GM19395 (cell line): ENCODE measurements around the gene SRP19.
"Not testable (repeated sequence)": the region's sequence is repeated elsewhere in the genome, so short reads cannot be mapped to it uniquely, and the experiment has no call there.

Experiments
- ATAC-seq: cut with Tn5 transposase; IDR thresholded peaks from one replicate; pipeline ENCODE4 v1.9.1; 2021; ENCODE audit warnings: mild to moderate bottlenecking, moderate library complexity; ENCODE audit not compliant: unreplicated experiment

Gene SRP19

DNA sequence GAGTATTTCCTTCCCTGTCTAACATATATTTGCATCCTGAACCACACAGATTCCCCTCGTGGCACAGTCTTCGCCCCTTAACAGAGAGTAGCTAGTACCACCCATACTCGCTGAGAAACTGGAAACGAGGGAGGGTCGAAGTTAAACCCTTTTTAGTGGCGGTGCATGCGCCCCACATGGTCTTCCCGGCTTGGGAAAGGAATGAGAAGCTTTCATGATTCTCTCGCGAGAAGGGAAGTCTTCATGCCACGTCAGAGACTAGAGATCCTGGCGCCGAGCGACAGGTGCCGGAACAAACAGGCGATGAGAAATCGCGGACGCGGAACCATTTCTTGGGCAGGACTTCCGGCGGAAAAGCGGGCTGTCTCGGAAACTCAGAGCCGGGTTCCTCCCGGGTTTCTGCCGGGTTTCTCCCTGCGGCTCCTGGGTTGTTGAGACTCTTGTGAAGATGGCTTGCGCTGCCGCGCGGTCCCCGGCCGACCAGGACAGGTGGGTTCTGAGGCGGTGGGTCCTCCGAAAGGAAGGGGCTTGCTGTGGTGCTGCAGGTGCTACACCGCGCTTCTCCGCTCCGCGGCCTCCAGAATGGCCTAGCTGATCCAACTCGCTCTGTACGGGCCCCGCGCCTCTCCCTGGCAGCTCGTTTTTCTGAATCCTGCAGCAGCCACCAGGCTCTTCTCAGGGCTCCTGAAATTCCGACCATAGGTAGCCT is at the start of gene SRP19:
Gene SRP19 (plus strand): TSS at position 359 of the 709 bp plus-strand sequence. CDS start 90 bp downstream, at position 449.
- peak; percentile 99 for ATAC-seq

DNA sequence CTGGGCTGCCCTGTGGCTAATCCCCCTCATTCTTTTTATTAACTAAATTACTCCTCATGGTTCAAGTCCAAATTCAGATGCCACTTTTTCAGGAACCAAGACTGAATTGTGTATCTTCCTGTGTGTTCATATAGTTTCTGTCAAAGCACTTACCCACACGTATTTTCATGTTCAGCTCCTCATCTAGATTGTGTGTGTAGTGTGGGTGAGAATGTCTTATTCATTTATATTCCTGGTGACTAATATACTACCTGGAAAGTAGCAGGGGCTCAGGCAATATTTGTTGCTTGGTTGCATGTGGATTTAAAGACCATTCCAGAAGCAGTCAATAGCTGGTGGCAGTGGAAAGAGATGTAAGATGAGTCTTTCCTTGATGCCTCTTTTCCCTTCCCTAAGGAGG is 48.5 kb upstream of the SRP19 start:
- ATAC-seq: no peak

DNA sequence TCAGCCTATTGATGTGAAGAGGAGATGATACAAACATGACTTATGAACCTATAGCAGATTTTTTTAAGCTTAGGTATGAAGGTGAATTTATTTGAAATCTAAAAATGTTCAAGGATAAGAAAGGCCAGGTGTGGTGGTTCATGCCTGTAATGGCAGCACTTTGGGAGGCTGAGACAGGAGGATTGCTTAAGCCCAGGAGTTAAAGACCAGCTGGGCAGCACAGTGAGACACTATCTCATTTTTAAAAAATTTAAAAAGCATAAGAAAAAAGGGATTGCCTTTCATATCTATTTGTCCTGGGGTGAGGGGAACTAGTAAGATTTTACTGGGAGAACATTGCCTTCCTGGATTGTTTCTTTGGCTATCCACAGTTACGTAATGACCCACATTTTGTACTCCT is 40.8 kb upstream of the SRP19 start:
- no peak for ATAC-seq

DNA sequence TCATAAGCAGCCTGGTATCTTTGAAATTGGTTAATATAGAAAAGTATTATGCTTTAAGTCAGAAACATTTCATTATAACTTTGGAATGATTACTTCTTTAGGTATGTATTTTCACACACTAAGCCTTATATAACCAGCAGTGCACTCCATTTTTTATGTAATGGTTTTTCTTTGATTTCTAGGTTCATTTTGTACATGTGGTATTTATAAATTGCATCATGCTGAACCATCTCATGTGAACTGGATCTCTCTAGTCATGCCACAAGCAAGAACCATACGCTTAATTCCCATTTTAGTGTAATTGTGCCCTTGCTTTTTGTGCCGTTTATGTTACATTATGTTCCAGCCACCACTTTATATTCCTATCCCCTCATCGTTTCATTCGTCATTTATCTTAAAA is 38.6 kb upstream of the SRP19 start:
- ATAC-seq: no peak

DNA sequence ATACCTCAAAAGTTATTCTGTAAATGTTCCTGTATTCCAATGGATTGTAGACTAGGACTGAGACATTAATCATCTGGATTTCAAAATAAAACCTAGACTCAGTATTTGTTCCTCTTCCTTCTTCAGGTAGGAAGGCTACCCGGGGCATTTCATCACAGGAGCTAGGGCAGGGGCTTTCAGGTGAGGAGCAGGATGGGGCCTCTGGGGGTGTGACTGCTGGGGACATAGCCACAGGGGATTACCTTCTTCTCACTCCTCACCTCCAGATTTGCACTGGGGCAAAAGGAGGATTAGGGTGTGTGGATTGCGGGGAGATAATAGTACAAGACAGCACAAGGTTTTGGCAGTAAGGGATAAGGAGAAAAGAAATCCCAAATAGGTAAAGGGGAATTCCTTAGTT is 37.9 kb upstream of the SRP19 start:
- ATAC-seq: no peak

DNA sequence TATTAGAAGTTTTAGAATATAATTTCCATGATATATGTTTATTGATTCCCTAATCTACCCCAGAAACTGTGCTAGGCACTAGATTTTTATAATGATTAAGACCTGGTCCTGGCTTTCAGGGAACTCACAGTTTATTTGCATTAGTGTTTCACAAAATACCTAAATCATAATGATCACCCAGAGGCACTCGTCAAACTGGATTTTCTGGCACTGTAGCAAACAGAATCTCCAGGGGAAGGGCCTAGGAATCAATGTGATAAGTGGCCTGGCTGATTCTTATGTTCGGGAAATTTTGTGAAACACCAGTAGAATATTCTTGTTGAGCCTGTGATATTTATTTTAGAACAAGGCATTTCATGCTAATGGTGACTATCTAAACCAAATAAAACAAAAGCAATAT is 37.4 kb upstream of the SRP19 start:
- no peak for ATAC-seq

DNA sequence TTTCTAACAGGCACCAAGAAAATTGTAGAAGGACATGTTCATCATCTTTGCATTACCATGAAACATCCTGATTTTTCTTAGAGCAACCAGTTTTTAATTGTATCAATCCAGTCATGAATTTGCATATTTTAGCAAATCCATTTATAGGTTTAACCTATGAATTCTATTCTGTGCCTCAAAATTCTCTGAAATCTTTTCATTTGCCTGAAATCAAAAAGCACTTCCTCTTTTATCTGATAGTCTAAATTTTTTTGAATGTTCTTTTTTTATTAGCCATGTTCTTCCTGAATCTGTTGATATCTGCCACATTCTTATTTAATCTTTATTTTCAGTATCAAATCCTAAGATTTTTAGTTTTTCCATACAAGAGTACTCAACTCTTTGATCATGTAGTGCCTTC is 36.9 kb upstream of the SRP19 start:
- no peak for ATAC-seq

DNA sequence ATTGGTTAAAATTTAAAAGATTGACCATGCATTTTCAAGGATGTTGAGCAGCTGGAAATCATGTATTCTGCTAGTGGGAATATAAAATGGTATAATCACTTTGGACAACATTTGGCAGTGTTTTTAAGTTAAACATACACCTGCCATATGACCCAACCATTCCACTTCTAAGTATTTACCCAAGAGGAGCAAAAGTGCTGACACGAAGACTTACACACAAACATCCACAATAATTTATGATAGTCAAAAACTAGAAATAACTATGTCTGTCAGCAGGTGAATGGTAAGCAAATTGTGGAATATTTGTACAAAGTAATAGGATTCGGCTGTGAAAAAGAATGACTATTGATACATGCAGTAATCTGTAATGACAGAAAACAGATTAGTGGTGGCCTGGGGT is 30.7 kb upstream of the SRP19 start:
- no peak for ATAC-seq

DNA sequence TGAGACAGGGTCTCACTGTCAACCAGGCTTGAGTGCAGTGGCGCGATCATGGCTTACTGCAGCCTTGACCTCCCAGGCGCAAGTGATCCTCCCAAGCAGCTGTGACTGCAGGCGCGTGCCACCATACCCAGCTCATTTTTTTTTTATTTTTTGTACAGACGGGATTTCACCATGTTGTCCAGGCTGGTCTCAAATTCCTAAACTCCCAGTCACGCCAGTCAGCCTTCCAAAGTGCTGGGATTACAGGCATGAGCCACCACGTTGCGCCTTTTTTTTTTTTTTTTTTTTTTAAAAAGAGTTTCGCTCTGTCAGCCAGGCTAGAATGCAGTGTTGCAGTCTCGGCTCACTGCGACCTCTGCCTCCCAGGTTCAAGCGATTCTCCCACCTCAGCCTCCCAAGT is 27.1 kb upstream of the SRP19 start:
- ATAC-seq: no peak

DNA sequence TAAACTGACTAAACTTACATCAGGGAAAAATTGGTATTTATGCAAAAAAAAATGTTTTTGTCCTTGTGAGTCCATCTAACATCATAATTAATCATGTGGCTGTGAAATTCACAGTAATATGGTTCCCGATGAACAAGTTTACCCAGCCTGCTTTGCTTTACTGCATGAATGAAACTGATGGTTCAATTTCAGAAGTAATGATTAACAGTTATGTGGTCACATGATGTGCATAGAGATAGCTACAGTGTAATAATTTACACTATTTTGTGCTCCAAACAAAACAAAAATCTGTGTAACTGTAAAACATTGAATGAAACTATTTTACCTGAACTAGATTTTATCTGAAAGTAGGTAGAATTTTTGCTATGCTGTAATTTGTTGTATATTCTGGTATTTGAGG is 16.6 kb upstream of the SRP19 start:
- no peak for ATAC-seq

DNA sequence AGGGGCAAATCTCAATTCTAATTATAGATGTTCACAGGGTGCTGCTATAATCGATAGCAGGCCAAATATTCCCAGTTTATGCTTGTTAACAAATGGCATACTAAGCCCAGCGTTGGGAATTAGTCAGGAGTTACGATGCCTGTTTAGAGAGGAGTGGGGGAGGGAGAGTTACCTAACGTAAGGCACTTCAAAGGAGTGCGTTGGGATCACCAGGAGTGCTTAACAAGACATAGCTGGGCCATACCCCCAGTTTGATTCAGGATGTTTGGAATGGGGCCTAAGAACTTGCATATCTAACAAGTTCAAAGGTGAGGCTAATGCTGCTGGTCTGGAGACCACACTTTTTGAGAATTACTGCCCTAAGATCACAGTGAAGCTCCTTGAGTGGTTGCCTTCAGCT is 14.5 kb upstream of the SRP19 start:
- no peak for ATAC-seq

DNA sequence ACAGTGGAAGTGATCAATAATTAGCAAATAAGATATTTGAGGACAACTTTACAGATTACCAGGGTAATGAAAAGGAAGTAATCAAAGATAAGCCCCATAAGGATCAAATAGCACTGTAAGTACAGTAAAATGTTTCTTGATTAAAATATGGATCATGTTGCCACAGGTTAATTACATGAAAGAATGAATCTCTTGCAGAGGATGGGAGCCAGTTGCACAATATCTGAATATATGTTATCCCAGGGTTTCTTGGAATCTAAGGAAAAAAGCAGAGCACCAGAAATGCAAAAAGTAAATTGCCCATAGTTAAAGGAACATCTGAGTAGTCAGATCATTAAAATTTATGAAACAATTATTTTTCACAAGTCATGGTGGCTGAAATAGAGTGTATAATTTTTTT is 13.8 kb upstream of the SRP19 start:
- ATAC-seq: no peak

DNA sequence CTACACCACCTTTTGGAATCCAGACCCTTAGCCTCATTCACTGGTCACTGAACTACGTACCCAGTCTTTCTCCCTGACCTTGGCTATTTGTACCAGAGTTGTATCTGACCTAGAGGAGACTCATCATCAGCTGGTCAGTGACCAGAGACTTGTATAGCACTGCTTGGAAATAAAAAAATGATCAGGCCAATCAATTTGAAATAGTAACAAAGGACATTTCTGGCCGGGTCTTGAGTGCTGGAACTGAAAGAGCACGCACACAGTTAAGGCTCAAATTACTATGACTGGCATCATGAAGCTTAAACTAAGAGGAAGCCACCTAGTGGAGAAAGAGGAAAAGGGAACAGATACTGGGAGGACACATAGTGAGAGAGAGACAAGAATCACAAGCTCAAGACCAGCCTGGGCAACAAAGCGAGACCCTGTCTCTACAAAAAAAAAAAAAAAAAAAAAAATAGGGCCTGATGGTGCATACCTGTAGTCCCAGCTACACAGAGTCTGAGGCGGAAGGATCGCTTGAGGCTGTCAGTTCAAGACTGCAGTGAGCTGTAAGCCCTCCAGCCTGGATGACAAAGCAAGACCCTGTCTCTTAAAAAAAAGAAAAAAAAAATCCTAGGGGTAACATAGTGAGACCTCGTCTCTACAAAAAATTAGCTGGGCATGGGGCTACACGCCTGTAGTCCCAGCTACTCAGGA is 12.8 kb upstream of the SRP19 start:
- peak; percentile 99 for ATAC-seq

DNA sequence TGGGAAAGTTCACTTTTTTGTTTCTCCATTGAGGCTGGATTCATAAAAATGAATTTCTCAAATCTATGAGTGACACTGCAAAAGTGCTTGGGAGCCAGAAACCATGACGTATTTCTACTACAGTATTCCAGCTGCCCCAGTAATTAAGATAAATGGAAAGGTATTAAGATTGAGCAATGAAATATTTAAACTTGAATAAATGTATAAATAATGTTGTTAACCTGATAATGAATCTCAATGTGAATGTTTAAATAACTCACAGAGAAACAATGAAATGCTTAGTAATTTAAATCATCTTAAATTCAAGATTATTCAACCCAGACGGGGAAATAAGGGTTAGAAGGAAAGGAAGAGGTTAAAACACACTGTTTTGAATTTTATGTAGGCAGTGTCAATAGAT is 11.2 kb upstream of the SRP19 start:
- ATAC-seq: no peak

DNA sequence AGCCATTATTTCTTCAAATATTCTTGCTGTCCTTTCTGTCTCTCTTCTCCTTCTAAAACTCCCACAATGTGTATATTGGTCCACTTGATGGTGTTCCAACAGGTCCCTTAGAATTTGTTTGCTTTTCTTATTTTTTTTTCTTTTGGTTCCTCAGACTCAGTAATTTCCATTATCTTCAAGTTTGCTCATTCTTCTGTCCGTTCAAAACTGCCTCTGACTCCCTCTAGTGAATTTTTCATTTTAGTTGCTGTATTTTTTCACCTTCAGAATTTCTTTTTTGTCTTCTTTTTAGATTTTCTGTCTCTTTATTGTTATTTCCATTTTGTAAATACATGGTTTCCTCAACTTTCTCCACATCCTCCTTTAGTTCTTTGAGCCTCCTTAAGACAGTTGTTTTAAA is 6.4 kb upstream of the SRP19 start:
- no peak for ATAC-seq

DNA sequence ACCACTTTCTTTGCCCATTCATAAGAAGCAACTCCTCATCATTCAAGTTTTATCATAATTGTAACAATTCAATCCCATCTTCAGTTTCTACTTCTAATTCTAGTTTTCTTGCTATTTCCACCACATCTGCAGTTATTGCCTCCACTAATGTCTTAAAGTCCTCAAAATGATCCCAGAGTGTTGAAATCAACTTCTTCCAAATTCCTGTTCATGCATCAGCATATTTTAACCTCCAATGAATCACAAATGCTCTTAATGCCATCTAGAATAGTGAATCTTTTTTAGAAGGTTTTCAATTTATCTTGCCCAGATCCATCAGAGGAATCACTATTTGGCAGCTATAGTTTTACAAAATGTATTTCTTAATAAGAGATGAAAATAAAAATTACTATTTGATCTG is 3.2 kb upstream of the SRP19 start:
- ATAC-seq: no peak

DNA sequence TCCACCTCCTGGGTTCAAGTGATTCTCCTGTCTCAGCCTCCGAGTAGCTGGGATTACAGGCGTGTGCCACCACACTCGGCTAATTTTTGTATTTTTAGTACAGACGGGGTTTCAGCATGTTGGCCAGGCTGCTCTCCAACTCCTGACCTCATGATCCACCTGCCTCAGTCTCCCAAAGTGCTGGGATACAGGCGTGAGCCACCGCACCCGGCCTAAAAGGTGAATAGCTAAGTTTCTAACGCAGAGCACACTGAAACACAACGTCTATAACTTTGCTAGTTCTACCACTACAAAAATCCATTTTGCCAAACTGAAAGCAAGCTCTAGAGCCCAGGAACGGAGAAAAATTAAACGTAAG is 537 bp upstream of the SRP19 start:
- not testable (repeated sequence) for ATAC-seq

DNA sequence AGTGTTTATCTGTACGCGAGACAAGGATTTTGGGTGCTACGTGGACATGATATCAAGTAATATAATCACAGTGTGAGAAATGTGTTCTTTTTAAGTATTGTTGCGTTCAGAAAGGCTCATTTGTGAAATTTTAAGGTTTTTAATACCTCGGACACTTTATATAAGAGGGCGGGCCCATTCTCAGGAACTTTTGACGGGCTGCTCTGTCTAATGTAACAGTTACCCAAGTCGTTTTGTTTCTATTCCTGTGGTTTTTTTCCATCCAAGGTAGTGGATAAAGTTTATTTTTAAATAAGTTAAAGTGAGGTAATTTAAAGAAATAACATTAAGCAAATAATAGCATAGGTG is 525 bp downstream of the SRP19 start:
- no peak for ATAC-seq

DNA sequence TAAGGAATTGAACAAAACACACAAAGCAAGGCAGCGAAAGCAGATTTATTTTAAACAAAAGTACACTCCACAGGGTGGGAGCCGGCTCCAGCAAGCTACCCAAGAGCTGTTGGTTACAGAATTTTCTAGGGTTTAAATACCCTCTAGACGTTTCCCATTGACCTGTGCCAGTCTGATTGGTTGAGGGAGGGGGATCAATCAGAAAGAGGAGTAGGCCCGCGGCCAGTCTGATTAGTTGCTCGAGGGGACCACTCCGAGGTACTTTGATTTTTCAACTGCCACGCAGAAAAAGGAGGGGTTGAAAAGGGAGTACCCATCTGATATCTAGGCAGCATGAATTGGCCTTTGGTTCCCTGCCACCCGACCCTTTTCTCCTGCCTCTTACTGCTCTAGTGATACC is 998 bp downstream of the SRP19 start:
- no peak for ATAC-seq

DNA sequence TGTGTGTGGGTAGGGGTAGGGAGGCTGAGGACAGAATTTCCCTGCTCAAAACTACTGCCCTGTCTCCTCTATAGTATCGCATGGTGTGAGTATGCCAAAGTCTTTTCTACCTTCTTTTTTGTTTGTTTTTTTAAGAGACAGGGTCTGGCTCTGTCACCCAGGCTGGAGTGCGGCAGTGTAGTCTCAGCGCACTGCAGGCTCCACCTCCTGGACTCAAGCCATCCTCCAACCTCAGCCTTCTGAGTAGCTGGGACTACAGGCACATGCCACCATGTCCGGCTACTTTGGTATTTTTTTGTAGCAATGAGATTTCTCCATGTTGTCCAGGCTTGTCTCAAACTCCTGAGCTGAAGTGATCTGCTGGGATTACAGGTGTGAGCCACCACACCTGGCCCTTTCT is 2.5 kb downstream of the SRP19 start:
- no peak for ATAC-seq

DNA sequence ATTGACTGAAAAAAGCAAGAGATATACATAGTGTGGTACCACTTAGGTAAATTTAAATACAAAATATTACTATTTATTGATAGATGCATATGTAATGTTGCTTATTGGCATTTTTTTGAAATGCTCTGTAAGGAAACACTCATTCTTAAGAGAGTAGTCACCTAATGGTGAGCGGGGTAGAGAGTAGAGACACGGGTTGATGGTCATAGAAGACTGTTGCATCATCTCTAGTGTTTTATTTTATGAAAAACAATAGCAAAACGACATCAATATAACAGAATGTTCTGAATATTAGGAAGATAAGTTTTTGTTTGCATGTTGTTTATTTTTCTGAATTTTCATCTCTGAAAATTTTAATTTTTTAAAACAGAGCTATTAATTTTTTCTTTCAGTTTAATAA is 4.0 kb downstream of the SRP19 start:
- ATAC-seq: no peak

DNA sequence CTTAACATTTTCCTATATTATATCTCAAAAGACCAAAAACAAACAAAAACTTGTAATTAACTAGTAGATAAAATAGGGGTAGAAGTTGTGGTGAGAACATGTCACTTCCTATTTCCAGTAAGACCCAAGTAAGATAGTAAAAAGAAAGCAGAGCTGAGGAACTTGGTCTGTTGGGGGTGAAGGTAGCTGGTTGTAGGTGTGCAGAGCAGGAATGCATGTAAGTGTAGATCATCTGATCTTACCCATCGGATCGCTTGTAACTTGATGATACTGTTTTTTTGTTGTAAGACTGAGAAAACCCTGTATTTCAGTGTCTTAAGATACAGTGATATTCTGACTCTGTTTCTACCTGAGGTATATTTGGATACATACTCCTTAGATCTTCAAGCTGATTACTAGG is 5.7 kb downstream of the SRP19 start:
- no peak for ATAC-seq

DNA sequence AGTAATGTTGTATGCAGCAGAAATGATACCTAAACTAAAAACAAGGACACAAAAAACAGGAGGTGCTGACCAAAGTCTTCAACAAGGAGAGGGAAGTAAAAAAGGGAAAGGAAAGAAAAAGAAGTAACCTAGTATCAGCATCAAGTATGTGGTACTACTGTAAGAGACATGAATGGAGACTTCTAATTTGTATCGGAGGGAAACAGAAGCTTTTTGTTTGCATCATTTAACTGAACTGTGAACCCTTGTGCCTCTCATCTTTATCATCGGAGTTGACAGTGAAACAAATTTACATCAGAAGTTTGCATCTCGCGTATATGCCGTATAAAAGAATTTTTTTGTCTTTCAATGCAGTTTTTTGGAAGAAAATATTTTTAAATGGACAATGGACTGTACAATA is 6.3 kb downstream of the SRP19 start:
- no peak for ATAC-seq
